Small intestine (tissue), 16 donors: ENCODE measurements around the gene CR1L. TPM values are rescaled to one million over a fixed set of nuclear protein-coding genes. Genes with fewer than 3 reads are reported as not detected.
A peak's percentile ranks its signal among the peaks of the same experiment; 100 is the strongest.

Experiments
- DNase-seq, 2 donors: peaks; one replicate each; pipeline versions ENCODE4 v3.0.0 to v3.0.0-alpha.2; 2013
- FAIRE-seq: peaks from 2 replicates; lab custom pipeline; 2012; peaks lifted over from hg19 to GRCh38; lab: Jason Lieb, UNC
- H3K27ac ChIP-seq, 3 donors: one replicate each; pipeline ENCODE4 v1.5.1; 2013; ENCODE audit warnings: low read length in 2 of 3, mild to moderate bottlenecking in 2 of 3, control low read depth in 1 of 3, inconsistent platforms in 1 of 3, low read depth in 1 of 3, moderate library complexity in 1 of 3
- H3K27me3 ChIP-seq, 3 donors: one replicate each; pipeline ENCODE4 v1.6.1; 2013; ENCODE audit warnings: low read length in 3 of 3, inconsistent platforms in 1 of 3; ENCODE audit not compliant: control insufficient read depth in 3 of 3, insufficient read depth in 3 of 3
- H3K36me3 ChIP-seq, 3 donors: one replicate each; pipeline ENCODE4 v1.6.1; 2013; ENCODE audit warnings: low read length in 3 of 3, inconsistent platforms in 1 of 3, low read depth in 1 of 3, mild to moderate bottlenecking in 1 of 3, moderate library complexity in 1 of 3; ENCODE audit not compliant: control insufficient read depth in 3 of 3, insufficient read depth in 2 of 3
- H3K4me1 ChIP-seq, 3 donors: one replicate each; pipeline ENCODE4 v1.6.1; 2013; ENCODE audit warnings: low read length in 2 of 3, inconsistent platforms in 1 of 3, low read depth in 1 of 3, mild to moderate bottlenecking in 1 of 3, moderate library complexity in 1 of 3; ENCODE audit not compliant: control insufficient read depth in 3 of 3, insufficient read depth in 2 of 3
- H3K4me3 ChIP-seq, 3 donors: one replicate each; pipeline ENCODE4 v1.5.1; 2013; ENCODE audit warnings: low read length in 3 of 3, control low read depth in 1 of 3, inconsistent platforms in 1 of 3, low read depth in 1 of 3, mild to moderate bottlenecking in 1 of 3, moderate library complexity in 1 of 3
- H3K9me3 ChIP-seq, 2 donors: one replicate each; pipeline ENCODE4 v1.6.1; 2013; ENCODE audit warnings: low read depth in 1 of 2, low read length in 1 of 2; ENCODE audit not compliant: control insufficient read depth in 2 of 2, insufficient read depth in 1 of 2
- WGBS, 3 donors: extraction: QIAGEN DNeasy Blood & Tissue Kit; methylation state at CpG; one replicate each; pipeline ENCODE4 v1.1.7; 2013; 5-methylcytosine and 5-hydroxymethylcytosine counted together
- long read RNA-seq, 10 donors: transcript quantifications; one replicate each; lab custom pipeline, GENCODE V29; 2026
- polyA plus RNA-seq, 4 donors: library from polyadenylated mRNA; stranded (reverse) in 3 of 4; unstranded in 1 of 4; fragments of 200-250 nt in 3 of 4; fragments of 120-200 nt in 1 of 4; gene quantifications; one replicate each; pipeline versions ENCODE4 v1.2.1 to v1.2.3, GENCODE V29; 2013
- donor health status: healthy with polysubstance abuse.
- donor health status: control.
- donor health status: control.
- donor health status: Bipolar disorder and iron deficiency.
- donor health status: healthy.

The CR1L gene
- under 1 TPM in 1 of 4 donors, not detected in 3; 0.19 TPM for polyA plus RNA-seq
- long read RNA-seq, donor 1: 0 reads
- long read RNA-seq, donor 2: 0 reads
- long read RNA-seq, donor 3: 0 reads
- long read RNA-seq, donor 4: 0 reads
- long read RNA-seq, donor 5: 0 reads
- long read RNA-seq, donor 6: 0 reads
- long read RNA-seq, donor 7: 0 reads
- long read RNA-seq, donor 8: 0 reads
- long read RNA-seq, donor 9: 0 reads
- long read RNA-seq, donor 10, partial matches to known transcripts: 0 of 1 reads
- long read RNA-seq, donor 10, other reads (novel, unspliced or antisense): 0 of 1 reads

DNA sequence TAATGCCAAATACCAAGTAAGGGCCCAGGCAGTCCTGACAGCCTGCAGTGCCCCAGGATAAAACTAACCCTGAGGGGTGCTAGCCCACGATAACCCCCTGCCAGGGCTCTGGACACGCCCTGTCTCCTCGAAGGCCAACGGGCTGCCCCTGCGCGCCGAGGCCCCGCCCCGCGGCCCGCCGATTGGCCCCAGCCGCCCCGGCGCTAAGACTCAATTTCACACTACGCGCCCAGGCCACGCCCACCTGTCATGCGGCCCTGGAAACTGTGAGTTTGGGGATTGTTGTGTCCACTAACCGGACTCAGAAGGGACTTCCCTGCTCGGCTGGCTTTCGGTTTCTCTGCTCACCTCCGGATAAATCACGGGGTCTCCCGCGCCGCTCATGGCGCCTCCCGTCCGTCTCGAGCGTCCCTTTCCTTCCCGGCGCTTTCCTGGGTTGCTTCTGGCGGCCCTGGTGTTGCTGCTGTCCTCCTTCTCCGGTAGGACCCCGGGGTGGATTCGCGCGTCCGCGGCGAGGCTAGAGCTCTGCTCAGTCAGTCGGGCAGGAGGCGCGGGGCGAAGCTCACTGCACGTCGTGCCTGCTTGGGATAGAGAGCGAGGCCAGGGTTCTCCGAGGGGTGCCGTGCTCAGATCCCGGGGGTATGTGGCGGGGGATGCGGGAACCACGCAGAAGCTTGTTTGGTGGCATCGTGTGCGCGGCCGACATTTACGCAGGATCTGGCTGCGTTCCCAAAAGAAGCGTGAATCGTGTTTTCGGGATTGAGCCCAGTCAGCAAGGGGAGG, at the start of gene CR1L:
Gene CR1L (plus strand): TSS at position 282 of the 783 bp plus-strand sequence. CDS start 101 bp downstream, at position 383.
- no peaks in the 10 kb centered on the region for H3K36me3 ChIP-seq
- H3K27me3 ChIP-seq: peaks cover 0 to 9% (median 2%) of the 10 kb centered on the region in 3 donors
- 12 to 25% (median 22%) methylated on average over 64 to 65 of the region's 65 CpGs for WGBS, 3 donors
- FAIRE-seq: no peak
- no peak within 1 kb of the TSS for H3K27ac ChIP-seq
- peak within 1 kb of the TSS; percentile 19 to 60 (median 31) for H3K4me3 ChIP-seq
- DNase-seq: peak; percentile 67 to 87
- peaks cover 0 to 22% (median 4%) of the 10 kb centered on the region in 3 donors for H3K4me1 ChIP-seq
- no peaks in the 10 kb centered on the region for H3K9me3 ChIP-seq

GRCh38 chr1:207603777-207604176, 41.2 kb upstream of the CR1L start:
- Histone ChIP-seq H3K4me1 (no peaks in the 10 kb centered on the region), H3K9me3 (no peaks in the 10 kb centered on the region), H3K4me3 (no peak overlapping the region), H3K36me3 (no peaks in the 10 kb centered on the region), H3K27ac (no peak overlapping the region), H3K27me3 (no peaks in the 10 kb centered on the region)
- FAIRE-seq (no peak), DNase-seq (peak in 1 of 2 donors; percentile 11)
- 25 to 57% (median 38%) methylated on average over 6 of the region's 6 CpGs for WGBS, 3 donors

GRCh38 chr1:207605444-207606361, 39.2 kb upstream of the CR1L start:
- WGBS, 3 donors: 90 to 92% (median 91%) methylated on average over 7 of the region's 7 CpGs

GRCh38 chr1:207606362-207606755, 38.6 kb upstream of the CR1L start:
- no peaks in the 10 kb centered on the region for H3K9me3 ChIP-seq
- DNase-seq (no peak), FAIRE-seq (no peak)
- 76 to 91% (median 84%) methylated on average over 2 of the region's 2 CpGs for WGBS, 3 donors
- no peaks in the 10 kb centered on the region for H3K4me1 ChIP-seq
- no peaks in the 10 kb centered on the region for H3K27me3 ChIP-seq
- H3K27ac ChIP-seq: no peak overlapping the region
- no peak overlapping the region for H3K4me3 ChIP-seq
- no peaks in the 10 kb centered on the region for H3K36me3 ChIP-seq

More at GRCh38 chr1:207605444-207606361, 39.2 kb upstream of the CR1L start:
- no peaks in the 10 kb centered on the region for H3K9me3 ChIP-seq
- no peaks in the 10 kb centered on the region for H3K27me3 ChIP-seq
- no peaks in the 10 kb centered on the region for H3K4me1 ChIP-seq
- no peaks in the 10 kb centered on the region for H3K36me3 ChIP-seq
- no peak overlapping the region for H3K4me3 ChIP-seq
- DNase-seq (no peak), FAIRE-seq (no peak)
- no peak overlapping the region for H3K27ac ChIP-seq

GRCh38 chr1:207612762-207613161, 32.2 kb upstream of the CR1L start:
- DNase-seq (no peak), FAIRE-seq (no peak)
- Histone ChIP-seq H3K27ac (no peak overlapping the region), H3K27me3 (no peaks in the 10 kb centered on the region), H3K4me3 (no peak overlapping the region), H3K36me3 (no peaks in the 10 kb centered on the region), H3K9me3 (peaks cover 0 to 9% of the 10 kb centered on the region in 2 donors), H3K4me1 (no peaks in the 10 kb centered on the region)
- WGBS, 3 donors: 85 to 96% (median 90%) methylated on average over 11 of the region's 11 CpGs

- DNase-seq (peak; percentile 48 to 51), FAIRE-seq (no peak)
- H3K4me3 ChIP-seq: no peak overlapping the region
- H3K9me3 ChIP-seq: no peaks in the 10 kb centered on the region
- no peaks in the 10 kb centered on the region for H3K36me3 ChIP-seq
- peaks cover 0 to 2% (median 0%) of the 10 kb centered on the region in 3 donors for H3K27me3 ChIP-seq
- H3K27ac ChIP-seq: no peak overlapping the region
- no peaks in the 10 kb centered on the region for H3K4me1 ChIP-seq
- WGBS, 3 donors: 53 to 57% (median 56%) methylated on average over 7 of the region's 7 CpGs
Measured at GRCh38 chr1:207619871-207620542, 24.9 kb upstream of the CR1L start.

DNA sequence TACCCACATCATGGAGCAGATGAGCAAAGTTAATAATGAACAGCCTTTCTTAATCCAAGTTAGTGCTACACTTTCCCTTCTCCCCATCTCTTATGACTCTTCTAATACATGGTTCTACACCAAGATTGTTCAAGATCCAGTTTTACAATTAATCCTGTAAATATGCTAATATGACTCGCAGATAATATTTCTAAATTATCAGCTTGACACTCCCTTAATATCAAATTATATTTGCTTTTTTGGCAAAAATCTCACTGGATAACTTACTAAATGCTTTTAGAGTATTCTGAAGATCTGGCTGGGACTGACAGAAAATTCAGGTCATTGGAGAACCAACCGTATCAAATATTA, 24.4 kb upstream of the CR1L start:
- H3K9me3 ChIP-seq: no peaks in the 10 kb centered on the region
- H3K27ac ChIP-seq: no peak overlapping the region
- WGBS, 3 donors: 76 to 97% (median 85%) methylated on average over 2 of the region's 2 CpGs

More for the DNA sequence above, 24.4 kb upstream of the CR1L start:
- Histone ChIP-seq H3K27me3 (peaks cover 0 to 2% (median 0%) of the 10 kb centered on the region in 3 donors), H3K4me3 (no peak overlapping the region), H3K36me3 (no peaks in the 10 kb centered on the region), H3K4me1 (no peaks in the 10 kb centered on the region)
- DNase-seq: no peak
- no peak for FAIRE-seq
